ENCODE measurements around the gene RFX7. TPM values are rescaled to one million over a fixed set of nuclear protein-coding genes. Genes with fewer than 3 reads are reported as not detected.

RFX7 gene
- total and polyA plus RNA-seq, 2 donors (not counting 1 experiment from before 2014, with no cell fraction given), result 6.6 to 44.8 TPM

- peaks cover 0 to 1% of the 10 kb centered on the region in 2 experiments for H3K36me3 ChIP-seq (replicated peaks in 1 of 2; ENCODE audit: control extremely low read depth in 1 of 2, control insufficient read depth in 1 of 2, extremely low read depth in 1 of 2, insufficient read depth in 2 of 2, low read length in 1 of 2)
- ATAC-seq (ENCODE audit: low read depth) (peak; percentile 56), DNase-seq (peak; percentile 32)
- H3K4me1 ChIP-seq (ENCODE audit: control insufficient read depth in 2 of 2, insufficient read depth in 2 of 2, low read length in 2 of 2), result peaks cover 50 to 59% of the 10 kb centered on the region in 2 donors
- peaks cover 0 to 20% (median 6%) of the 10 kb centered on the region in 3 donors for H3K9me3 ChIP-seq (ENCODE audit: control extremely low read depth in 1 of 3, control insufficient read depth in 2 of 3, insufficient read depth in 1 of 3, low read length in 2 of 3)
- H4K20me1 ChIP-seq (ENCODE audit: control insufficient read depth, insufficient read depth, low read length, poor library complexity, severe bottlenecking), result no peaks in the 10 kb centered on the region
- ChIA-PET POLR2A (interaction anchor here (0.6 kb wide), 1 partner anchor 1005 kb away, joined by 3 read pairs; no protein-coding TSS in a partner anchor), CTCF (interaction anchor here (2.2 kb wide), 1 partner anchor 37 kb away, joined by 14 read pairs; no protein-coding TSS in a partner anchor)
- peak overlapping the region; percentile 61 for H3K4me3 Mint-ChIP-seq
- no CpG with 5 or more reads among the region's 1 CpG for whole genome bisulfite sequencing (ENCODE audit: insufficient coverage)
- H3K27me3 ChIP-seq (replicated peaks in 1 of 4; ENCODE audit: control extremely low read depth in 1 of 4, control insufficient read depth in 3 of 4, insufficient read depth in 4 of 4, low read length in 3 of 4), result no peaks in the 10 kb centered on the region
- H3K9me3 Mint-ChIP-seq (ENCODE audit: insufficient read depth), result peaks cover 16% of the 10 kb centered on the region
- H2AFZ ChIP-seq (ENCODE audit: insufficient read depth, low read depth, low read length, poor library complexity, severe bottlenecking), result no peak overlapping the region
- peaks cover 76% of the 10 kb centered on the region for H3K79me2 ChIP-seq (ENCODE audit: control insufficient read depth, insufficient read depth, low read length)
- TF ChIP-seq CTCF (IDR thresholded peaks at IDR 0.05), result no peak
- TF ChIP-seq EZH2 (IDR thresholded peaks at IDR 0.05; ENCODE audit: borderline replicate concordance, insufficient read depth, low read depth, low read length, poor library complexity, severe bottlenecking), result no peak
- H3K27ac ChIP-seq (ENCODE audit: low read length in 2 of 2), result peak overlapping the region; percentile 38 to 64
- intact Hi-C loops (cut with micrococcal nuclease), result loop anchor here (1.0 kb wide), 1 partner anchor 35 kb away; no protein-coding TSS in a partner anchor
- no peaks in the 10 kb centered on the region for H3K27me3 Mint-ChIP-seq
- peak overlapping the region; percentile 51 for H3K4me2 ChIP-seq (replicated peaks; ENCODE audit: low read depth, low read length, poor library complexity, severe bottlenecking)
- peak overlapping the region; percentile 88 for H3K27ac Mint-ChIP-seq
- peaks cover 78% of the 10 kb centered on the region for H3K4me1 Mint-ChIP-seq
- peak overlapping the region in 4 of 5 experiments; percentile 1 to 30 (median 10) for H3K4me3 ChIP-seq (ENCODE audit: control extremely low read depth in 1 of 5, extremely low read depth in 1 of 5, insufficient read depth in 1 of 5, low read depth in 2 of 5, low read length in 4 of 5)
- peak overlapping the region; percentile 33 for H3K9ac ChIP-seq (ENCODE audit: low read length)
Measured at GRCh38 chr15:56207711-56208110, 36.0 kb downstream of the RFX7 start.

- H3K4me1 ChIP-seq (ENCODE audit: control insufficient read depth in 2 of 2, insufficient read depth in 2 of 2, low read length in 2 of 2), result peaks cover 50 to 59% of the 10 kb centered on the region in 2 donors
- H3K4me2 ChIP-seq (replicated peaks; ENCODE audit: low read depth, low read length, poor library complexity, severe bottlenecking), result peak overlapping the region; percentile 51
- no peak overlapping the region for H2AFZ ChIP-seq (ENCODE audit: insufficient read depth, low read depth, low read length, poor library complexity, severe bottlenecking)
- H3K27me3 ChIP-seq (replicated peaks in 1 of 4; ENCODE audit: control extremely low read depth in 1 of 4, control insufficient read depth in 3 of 4, insufficient read depth in 4 of 4, low read length in 3 of 4), result no peaks in the 10 kb centered on the region
- peaks cover 0 to 16% (median 4%) of the 10 kb centered on the region in 3 donors for H3K9me3 ChIP-seq (ENCODE audit: control extremely low read depth in 1 of 3, control insufficient read depth in 2 of 3, insufficient read depth in 1 of 3, low read length in 2 of 3)
- ChIA-PET CTCF (no interaction called here), POLR2A (interaction anchor here (0.6 kb wide), 1 partner anchor 1004 kb away, joined by 3 read pairs; no protein-coding TSS in a partner anchor)
- H3K27ac Mint-ChIP-seq, result peak overlapping the region; percentile 88
- peaks cover 77% of the 10 kb centered on the region for H3K79me2 ChIP-seq (ENCODE audit: control insufficient read depth, insufficient read depth, low read length)
- H4K20me1 ChIP-seq (ENCODE audit: control insufficient read depth, insufficient read depth, low read length, poor library complexity, severe bottlenecking), result no peaks in the 10 kb centered on the region
- peaks cover 13% of the 10 kb centered on the region for H3K9me3 Mint-ChIP-seq (ENCODE audit: insufficient read depth)
- TF ChIP-seq CTCF (IDR thresholded peaks at IDR 0.05) (no peak), EZH2 (IDR thresholded peaks at IDR 0.05; ENCODE audit: borderline replicate concordance, insufficient read depth, low read depth, low read length, poor library complexity, severe bottlenecking) (no peak)
- DNase-seq, result peak; percentile 55
- intact Hi-C loops (cut with micrococcal nuclease), result loop anchor here (1.0 kb wide), 1 partner anchor 35 kb away; no protein-coding TSS in a partner anchor
- H3K4me3 Mint-ChIP-seq, result peak overlapping the region; percentile 28
- no peaks in the 10 kb centered on the region for H3K36me3 ChIP-seq (replicated peaks in 1 of 2; ENCODE audit: control extremely low read depth in 1 of 2, control insufficient read depth in 1 of 2, extremely low read depth in 1 of 2, insufficient read depth in 2 of 2, low read length in 1 of 2)
- peak overlapping the region in 1 of 2 donors; percentile 70 for H3K27ac ChIP-seq (ENCODE audit: low read length in 2 of 2)
- no peaks in the 10 kb centered on the region for H3K27me3 Mint-ChIP-seq
- H3K4me3 ChIP-seq (ENCODE audit: control extremely low read depth in 1 of 5, extremely low read depth in 1 of 5, insufficient read depth in 1 of 5, low read depth in 2 of 5, low read length in 4 of 5), result peak overlapping the region in 1 of 5 experiments; percentile 30
- ATAC-seq (ENCODE audit: low read depth), result peak; percentile 75
- peak overlapping the region; percentile 33 for H3K9ac ChIP-seq (ENCODE audit: low read length)
- peaks cover 76% of the 10 kb centered on the region for H3K4me1 Mint-ChIP-seq
Measured at GRCh38 chr15:56207092-56207491, 36.6 kb downstream of the RFX7 start.
